K562 (cell line): ENCODE measurements around the gene IL1F10. TPM values are rescaled to one million over a fixed set of nuclear protein-coding genes. Genes with fewer than 3 reads are reported as not detected.

Source experiments
- ATAC-seq: fragments of 200-7000 bp; cut with Tn5 transposase; 3 replicates; pipeline ENCODE4 v1.9.1; 2020; ENCODE audit warnings: moderate library complexity
- BruUV-seq: library from RNA; stranded (reverse); fragments of 400-500 nt; replicated peaks from 2 replicates; lab custom pipeline; 2021; lab: Mats Ljungman, UMichigan
- CTCF ChIA-PET: fragments of 300-600 bp; formaldehyde crosslinking; extraction: SDS; loops from one replicate; lab custom pipeline; 2021; ENCODE audit warnings: low intra/inter-chr PET ratio; lab: Yijun Ruan, JAX
- POLR2A ChIA-PET: fragments of 300-600, 350-650 bp; sonication (Branson Sonifier 250); formaldehyde crosslinking; extraction: SDS; loops from one replicate; lab custom pipeline; 2021; ENCODE audit warnings: antibody characterized with exemption, inconsistent platforms; lab: Yijun Ruan, JAX
- DNase-seq, 4 experiments: peaks; one replicate each; pipeline versions ENCODE4 v3.0.0 to v3.0.0-alpha.2; 2011 to 2018; ENCODE audit warnings: low spot score in 3 of 4, mixed read lengths in 3 of 4; ENCODE audit errors: extremely low read depth in 1 of 4
- FAIRE-seq: peaks from 2 replicates; lab custom pipeline; 2011; peaks lifted over from hg19 to GRCh38; lab: Jason Lieb, UNC
- H2AFZ ChIP-seq: 2 replicates; pipeline ENCODE4 v1.6.0; 2011; ENCODE audit warnings: low read depth, low read length, control low read depth, inconsistent platforms
- H3K27ac ChIP-seq: fragments of 200-600 bp; 3 replicates; pipeline ENCODE4 v1.8.0; 2011; ENCODE audit warnings: low read depth, mild to moderate bottlenecking, control low read depth, inconsistent platforms, low read length, moderate library complexity, mixed read lengths; ENCODE audit errors: extremely low read depth
- H3K27me3 ChIP-seq, 2 experiments: fragments of 300-600 bp in 1 of 2; 2 replicates in 1 of 2; 3 replicates in 1 of 2; pipeline versions ENCODE4 v1.6.0 to v1.8.0; 2011; ENCODE audit warnings: inconsistent platforms in 2 of 2, low read length in 2 of 2, mild to moderate bottlenecking in 1 of 2, mixed read lengths in 1 of 2, moderate library complexity in 1 of 2; ENCODE audit not compliant: control insufficient read depth in 2 of 2, insufficient read depth in 2 of 2
- H3K36me3 ChIP-seq: fragments of 300-600 bp; 3 replicates; pipeline ENCODE4 v1.8.0; 2011; ENCODE audit warnings: mild to moderate bottlenecking, low read length, inconsistent platforms; ENCODE audit not compliant: control insufficient read depth, insufficient read depth
- H3K4me1 ChIP-seq, 2 experiments: fragments of 200-600 bp in 1 of 2; replicated peaks in 1 of 2; 2 replicates in 1 of 2; 3 replicates in 1 of 2; pipeline versions ENCODE4 v1.5.1 to v1.8.0; 2011; ENCODE audit warnings: inconsistent platforms in 2 of 2, low read length in 2 of 2, mild to moderate bottlenecking in 1 of 2, mixed read lengths in 1 of 2, moderate library complexity in 1 of 2; ENCODE audit not compliant: control insufficient read depth in 2 of 2, insufficient read depth in 2 of 2
- H3K4me2 ChIP-seq: 2 replicates; pipeline ENCODE4 v1.6.1; 2011; ENCODE audit warnings: low read length, control low read depth, inconsistent platforms, mixed read lengths; ENCODE audit not compliant: insufficient read depth
- H3K4me3 ChIP-seq: fragments of 200-600 bp; sonication (generic), shearing (Covaris generic); 2 replicates; pipeline ENCODE4 v1.5.1; 2016; ENCODE audit warnings: control low read depth, inconsistent platforms
- H3K79me2 ChIP-seq: fragments of 200-600 bp; 3 replicates; pipeline ENCODE4 v1.8.0; 2011; ENCODE audit warnings: low read length, inconsistent platforms; ENCODE audit not compliant: control insufficient read depth, insufficient read depth
- H3K9ac ChIP-seq, 2 experiments: 2 replicates each; pipeline versions ENCODE4 v1.6.0 to v1.6.1; 2011; ENCODE audit warnings: low read depth in 2 of 2, low read length in 2 of 2, control low read depth in 1 of 2, inconsistent platforms in 1 of 2, mild to moderate bottlenecking in 1 of 2, mixed read lengths in 1 of 2; ENCODE audit not compliant: insufficient read depth in 1 of 2
- H3K9me1 ChIP-seq: one replicate; pipeline ENCODE4 v1.6.0; 2011; ENCODE audit warnings: inconsistent platforms, mild to moderate bottlenecking, low read length, moderate library complexity; ENCODE audit not compliant: control insufficient read depth, insufficient read depth
- H3K9me3 ChIP-seq: replicated peaks from 2 replicates; pipeline ENCODE4 v1.5.1; 2011; ENCODE audit warnings: low read depth, low read length, inconsistent platforms; ENCODE audit not compliant: control insufficient read depth, insufficient read depth
- H4K20me1 ChIP-seq: replicated peaks from 2 replicates; pipeline ENCODE4 v1.6.1; 2011; ENCODE audit warnings: low read length, inconsistent platforms, mixed read lengths; ENCODE audit not compliant: control insufficient read depth, insufficient read depth
- ATF6 ChIP-seq: sonication (generic); formaldehyde crosslinking; IDR thresholded peaks from 2 replicates; pipeline ENCODE4 v1.4.0; 2020; ENCODE audit warnings: mild to moderate bottlenecking, missing genetic modification reagents
- CBFA2T2 ChIP-seq: fragments of 450-650 bp; conservative IDR thresholded peaks from 2 replicates; pipeline ENCODE4 v1.6.1; 2017; ENCODE audit warnings: mild to moderate bottlenecking
- HEY1 ChIP-seq: fragments of 250-450 bp; sonication (Bioruptor Pico); IDR thresholded peaks from 2 replicates; pipeline ENCODE4 v1.5.0; 2020; ENCODE audit warnings: mild to moderate bottlenecking, moderate library complexity, borderline replicate concordance
- IRF2 ChIP-seq: sonication (generic); formaldehyde crosslinking; IDR thresholded peaks from 2 replicates; pipeline ENCODE4 v1.8.1; 2022; ENCODE audit warnings: mild to moderate bottlenecking, missing genetic modification reagents
- KLF10 ChIP-seq: fragments of 250-450 bp; sonication (Bioruptor Pico); IDR thresholded peaks from 2 replicates; pipeline ENCODE4 v1.6.1; 2021; ENCODE audit warnings: matching md5 sums
- MYC ChIP-seq, 2 experiments: fragments of 250-450 bp in 1 of 2; sonication (Bioruptor Pico) in 1 of 2; IDR thresholded peaks; 2 replicates each; pipeline versions ENCODE4 v1.5.1 to v1.6.1; 2012 to 2021; ENCODE audit warnings: low read depth in 2 of 2, borderline replicate concordance in 1 of 2, improper control_type of control experiment in 1 of 2, low read length in 1 of 2, mild to moderate bottlenecking in 1 of 2, moderate library complexity in 1 of 2
- PREB ChIP-seq: sonication (generic); formaldehyde crosslinking; IDR thresholded peaks from 2 replicates; pipeline ENCODE4 v1.8.1; 2023; ENCODE audit warnings: mild to moderate bottlenecking, missing genetic modification reagents
- TAF1 ChIP-seq: IDR thresholded peaks from 2 replicates; pipeline ENCODE4 v1.6.1; 2011; ENCODE audit warnings: mild to moderate bottlenecking, low read length, moderate library complexity; ENCODE audit not compliant: insufficient read depth, control insufficient read depth, severe bottlenecking; ENCODE audit errors: extremely low read depth
- TCF15 ChIP-seq: fragments of 250-450 bp; sonication (Bioruptor Pico); IDR thresholded peaks from 2 replicates; pipeline ENCODE4 v1.8.0; 2022; ENCODE audit warnings: moderate library complexity, mild to moderate bottlenecking, inconsistent platforms
- ZNF232 ChIP-seq: sonication (generic); formaldehyde crosslinking; IDR thresholded peaks from 2 replicates; pipeline ENCODE4 v1.8.0; 2022; ENCODE audit warnings: mild to moderate bottlenecking, missing genetic modification reagents
- WGBS: fragments of 100-300 bp; shearing (Covaris generic); methylation state at CpG from one replicate; pipeline ENCODE4 v1.1.6; 2016; ENCODE audit warnings: low coverage, mixed read lengths; ENCODE audit not compliant: insufficient coverage; ENCODE audit errors: missing lambda C conversion rate; 5-methylcytosine and 5-hydroxymethylcytosine counted together
- in situ Hi-C: fragments of 300-500 bp; cut with MboI; formaldehyde crosslinking; loops from 4 replicates; pipeline ENCODE4 v1.15.0; 2018; ENCODE audit warnings: inconsistent platforms, mixed read lengths
- intact Hi-C: fragments of 100-400 bp; cut with micrococcal nuclease; formaldehyde crosslinking; loops from 2 replicates; pipeline ENCODE4 v1.14.2; 2022
- polyA plus RNA-seq, 8 experiments: library from polyadenylated mRNA; depleted of rRNA in 4 of 8; stranded (reverse) in 5 of 8; unstranded in 3 of 8; fragments of >200 nt; fragmentation: Nextera tagmentation in 2 of 8; fragmentation: Illumina TruSeq in 1 of 8; extraction: Ambion mirVana in 2 of 8; extraction: Trizol in 1 of 8; gene quantifications; 2 replicates each; pipeline versions ENCODE4 v1.2.1 to v1.2.3, GENCODE V29; 2011 to 2014; ENCODE audit warnings: inconsistent platforms in 1 of 8, missing spikeins in 1 of 8
- total RNA-seq, 7 experiments: library from RNA; depleted of rRNA in 6 of 7; stranded (reverse); fragments of >200 nt in 6 of 7; fragmentation: Illumina TruSeq in 2 of 7; extraction: Trizol in 2 of 7; gene quantifications; 2 replicates each; pipeline versions ENCODE4 v1.2.1 to v1.2.3, GENCODE V29; 2011 to 2021; ENCODE audit warnings: low replicate concordance in 1 of 7

Gene IL1F10
- total and polyA plus RNA-seq, 9 of the 15 experiments (the other 6 are each of a cell fraction or from before 2014, with no cell fraction given): not detected

GRCh38 chr2:113075600-113075999 lies 7.8 kb downstream of the IL1F10 start:
- 8% methylated on average over 3 of the region's 3 CpGs for WGBS
- ChIA-PET POLR2A (interaction anchor here (1.1 to 2.0 kb wide), 3 partner anchors 9 to 13 kb away, joined by 3 to 5 read pairs (median 4); no protein-coding TSS in a partner anchor), CTCF (no interaction called here)
- Histone ChIP-seq H3K9me3 (no peaks in the 10 kb centered on the region), H3K4me2 (no peak overlapping the region), H3K4me3 (no peak overlapping the region), H2AFZ (no peak overlapping the region), H3K9ac (no peak overlapping the region), H3K9me1 (no peaks in the 10 kb centered on the region), H3K27me3 (peaks cover 15 to 26% of the 10 kb centered on the region in 2 experiments; a peak in 4 of 5 replicates), H4K20me1 (no peaks in the 10 kb centered on the region; the same call in 1 of the 2 replicates), H3K79me2 (no peaks in the 10 kb centered on the region), H3K4me1 (no peaks in the 10 kb centered on the region), H3K36me3 (no peaks in the 10 kb centered on the region), H3K27ac (no peak overlapping the region)
- ATAC-seq (no peak), DNase-seq (no peak), FAIRE-seq (no peak)
- TF ChIP-seq KLF10 (CRISPR knock-in tag): no peak
- BruUV-seq: no TSS peak
- in situ Hi-C loops: no loop called here
- intact Hi-C loops: no loop called here

GRCh38 chr2:113076954-113077669 lies 9.3 kb downstream of the IL1F10 start:
- 2% methylated on average over 3 of the region's 3 CpGs for WGBS
- Histone ChIP-seq H3K4me3 (no peak overlapping the region), H3K4me1 (no peaks in the 10 kb centered on the region), H3K4me2 (no peak overlapping the region), H3K36me3 (no peaks in the 10 kb centered on the region), H2AFZ (no peak overlapping the region), H4K20me1 (no peaks in the 10 kb centered on the region; the same call in 1 of the 2 replicates), H3K9ac (no peak overlapping the region), H3K27ac (no peak overlapping the region), H3K79me2 (no peaks in the 10 kb centered on the region), H3K27me3 (peaks cover 15 to 21% of the 10 kb centered on the region in 2 experiments; a peak in 4 of 5 replicates), H3K9me1 (no peaks in the 10 kb centered on the region), H3K9me3 (no peaks in the 10 kb centered on the region)
- ChIA-PET CTCF (no interaction called here), POLR2A (interaction anchor here (0.5 to 2.0 kb wide), 7 partner anchors 11 to 118 kb away, joined by 3 to 5 read pairs (median 3); no protein-coding TSS in a partner anchor)
- BruUV-seq: no TSS peak
- intact Hi-C loops (no loop called here), in situ Hi-C loops (no loop called here)
- FAIRE-seq (no peak), ATAC-seq (no peak), DNase-seq (no peak)
- TF ChIP-seq ATF6: no peak
- no peak for TF ChIP-seq MYC (IDR thresholded peaks at IDR 0.05; ENCODE audit: low read depth, low read length)
- TF ChIP-seq MYC (CRISPR knock-in tag; IDR thresholded peaks at IDR 0.05; ENCODE audit: borderline replicate concordance, low read depth): no peak
- no peak for TF ChIP-seq CBFA2T2
- TF ChIP-seq TAF1: no peak
- no peak for TF ChIP-seq HEY1 (CRISPR knock-in tag)
- TF ChIP-seq TCF15 (CRISPR knock-in tag): no peak
- no peak for TF ChIP-seq PREB (CRISPR knock-in tag)
- no peak for TF ChIP-seq IRF2 (CRISPR knock-in tag)
- TF ChIP-seq ZNF232 (CRISPR knock-in tag): no peak
